GM23338 (cell line): Measurements from ENCODE around the gene TBCEL. TPM values are rescaled to one million over a fixed set of nuclear protein-coding genes. Genes with fewer than 3 reads are reported as not detected.

Experiments used
- ATAC-seq: fragments of 200-7000 bp; cut with Tn5 transposase; 3 replicates; pipeline ENCODE4 v1.9.1; 2020
- DNase-seq: peaks from one replicate; pipeline ENCODE4 v3.0.0-alpha.2; 2015; ENCODE audit warnings: low spot score
- H2AFZ ChIP-seq: fragments of 200-600 bp; sonication (generic); 2 replicates; pipeline ENCODE4 v1.8.0; 2016; ENCODE audit warnings: antibody characterized with exemption, mild to moderate bottlenecking, moderate library complexity
- H3F3A ChIP-seq: fragments of 200-600 bp; sonication (generic); replicated peaks from 2 replicates; pipeline ENCODE4 v1.8.0; 2017; ENCODE audit warnings: antibody characterized with exemption, mixed run types, low read depth
- H3K27ac ChIP-seq: fragments of 200-600 bp; sonication (generic); 2 replicates; pipeline ENCODE4 v1.6.1; 2016; ENCODE audit warnings: low read depth
- H3K27me3 ChIP-seq: fragments of 200-600 bp; sonication (generic); 2 replicates; pipeline ENCODE4 v1.8.0; 2016; ENCODE audit warnings: mild to moderate bottlenecking, mixed run types, moderate library complexity; ENCODE audit not compliant: insufficient read depth
- H3K36me3 ChIP-seq: fragments of 200-600 bp; sonication (generic); 2 replicates; pipeline ENCODE4 v1.8.0; 2016; ENCODE audit warnings: mild to moderate bottlenecking; ENCODE audit not compliant: insufficient read depth
- H3K4me1 ChIP-seq: fragments of 200-600 bp; sonication (generic); 2 replicates; pipeline ENCODE4 v1.8.0; 2016; ENCODE audit warnings: mild to moderate bottlenecking, moderate library complexity; ENCODE audit not compliant: insufficient read depth
- H3K4me2 ChIP-seq: fragments of 200-600 bp; sonication (generic); 2 replicates; pipeline ENCODE4 v1.7.1; 2017; ENCODE audit warnings: mixed run types
- H3K4me3 ChIP-seq: fragments of 200-600 bp; sonication (generic); 2 replicates; pipeline ENCODE4 v1.6.1; 2016; ENCODE audit warnings: mixed run types
- H3K79me2 ChIP-seq: fragments of 200-600 bp; sonication (generic); replicated peaks from 2 replicates; pipeline ENCODE4 v1.8.0; 2017; ENCODE audit warnings: mild to moderate bottlenecking; ENCODE audit not compliant: insufficient read depth
- H3K9me2 ChIP-seq: fragments of 200-600 bp; sonication (generic); 2 replicates; pipeline ENCODE4 v1.8.0; 2017; ENCODE audit not compliant: insufficient read depth
- H4K20me1 ChIP-seq: fragments of 200-600 bp; sonication (generic); replicated peaks from 2 replicates; pipeline ENCODE4 v1.8.0; 2017; ENCODE audit warnings: mild to moderate bottlenecking; ENCODE audit not compliant: insufficient read depth
- H3K27ac Mint-ChIP-seq: 2 replicates; pipeline ENCODE4 v1.8.0; 2020; ENCODE audit warnings: inconsistent platforms, mild to moderate bottlenecking, moderate library complexity, mixed read lengths
- H3K27me3 Mint-ChIP-seq: 3 replicates; pipeline ENCODE4 v1.8.0; 2022; ENCODE audit warnings: low read depth, mild to moderate bottlenecking, moderate library complexity, mixed read lengths, inconsistent platforms; ENCODE audit not compliant: insufficient read depth, poor library complexity
- H3K36me3 Mint-ChIP-seq: 3 replicates; pipeline ENCODE4 v1.8.0; 2021; ENCODE audit warnings: low read depth, mild to moderate bottlenecking, inconsistent platforms, moderate library complexity, mixed read lengths
- H3K4me1 Mint-ChIP-seq: 3 replicates; pipeline ENCODE4 v1.8.0; 2020; ENCODE audit warnings: mild to moderate bottlenecking, inconsistent platforms, mixed read lengths
- H3K4me3 Mint-ChIP-seq: 3 replicates; pipeline ENCODE4 v1.8.0; 2021; ENCODE audit warnings: moderate library complexity, mild to moderate bottlenecking, inconsistent platforms, mixed read lengths
- H3K9me3 Mint-ChIP-seq: 3 replicates; pipeline ENCODE4 v1.8.0; 2020; ENCODE audit warnings: moderate library complexity, mild to moderate bottlenecking, inconsistent platforms, mixed read lengths
- CREB1 ChIP-seq: fragments of 250-450 bp; sonication (Bioruptor Pico); IDR thresholded peaks from 2 replicates; pipeline ENCODE4 v1.5.0; 2020; ENCODE audit warnings: low read depth, mild to moderate bottlenecking, moderate library complexity
- EZH2phosphoT487 ChIP-seq: fragments of 200-600 bp; sonication (generic); IDR thresholded peaks from one replicate; pipeline ENCODE4 v1.8.1; 2018; ENCODE audit warnings: antibody characterized with exemption; ENCODE audit not compliant: unreplicated experiment
- JUNB ChIP-seq: IDR thresholded peaks from one replicate; pipeline ENCODE4 v1.6.1; 2016; ENCODE audit warnings: antibody characterized with exemption; ENCODE audit not compliant: unreplicated experiment
- POLR2AphosphoS5 ChIP-seq: IDR thresholded peaks from 2 replicates; pipeline ENCODE4 v1.6.1; 2016; ENCODE audit warnings: antibody characterized with exemption, low read depth
- ZNF114 ChIP-seq: fragments of 250-450 bp; sonication (Bioruptor Pico); IDR thresholded peaks from 2 replicates; pipeline ENCODE4 v1.5.0; 2020; ENCODE audit warnings: mild to moderate bottlenecking, moderate library complexity
- polyA plus RNA-seq: library from polyadenylated mRNA; unstranded; fragments of >200 nt; fragmentation: Nextera tagmentation; extraction: Ambion mirVana; gene quantifications from 2 replicates; pipeline ENCODE4 v1.2.1, GENCODE V29; 2016
- total RNA-seq: library from RNA; depleted of rRNA; stranded (reverse); fragments of >200 nt; shearing (Covaris generic); gene quantifications from 2 replicates; pipeline ENCODE4 v1.2.3, GENCODE V29; 2014
- TF ChIP-seq, protein P1 (sequence below), 2 experiments: fragments of 200-600 bp in 1 of 2; sonication (generic) in 1 of 2; conservative IDR thresholded peaks; 2 replicates each; pipeline versions ENCODE4 v1.5.1 to v1.6.1; 2016 to 2017; ENCODE audit warnings: antibody characterized with exemption in 2 of 2, low read depth in 2 of 2, mild to moderate bottlenecking in 2 of 2, moderate library complexity in 1 of 2
- TF ChIP-seq, protein P2 (sequence below): IDR thresholded peaks from 2 replicates; pipeline ENCODE4 v1.6.1; 2016; ENCODE audit warnings: antibody characterized with exemption
- TF ChIP-seq, protein P3 (sequence below): IDR thresholded peaks from one replicate; pipeline ENCODE4 v1.6.1; 2018; ENCODE audit warnings: antibody characterized with exemption; ENCODE audit not compliant: unreplicated experiment

TBCEL gene
- total and polyA plus RNA-seq, 2 experiments from 2014 or later: 5.4 to 16.2 TPM

- no peak overlapping the region for H3K4me2 ChIP-seq
- peaks cover 17% of the 10 kb centered on the region; the same call in 1 of the 2 replicates for H3K79me2 ChIP-seq
- Mint-ChIP-seq H3K27me3 (no peaks in the 10 kb centered on the region), H3K4me1 (peaks cover 11% of the 10 kb centered on the region; the same call in 2 of the 3 replicates), H3K27ac (no peak overlapping the region), H3K4me3 (no peak overlapping the region), H3K9me3 (no peaks in the 10 kb centered on the region), H3K36me3 (peaks cover 16% of the 10 kb centered on the region)
- no peak overlapping the region for H3K4me3 ChIP-seq
- no peaks in the 10 kb centered on the region for H3K9me2 ChIP-seq
- DNase-seq (no peak), ATAC-seq (no peak)
- H3K27me3 ChIP-seq: no peaks in the 10 kb centered on the region
- no peak overlapping the region for H2AFZ ChIP-seq
- no peak overlapping the region for H3K27ac ChIP-seq
- no peaks in the 10 kb centered on the region for H3K4me1 ChIP-seq
- no peaks in the 10 kb centered on the region for H3K36me3 ChIP-seq
- H3F3A ChIP-seq: no peaks in the 10 kb centered on the region
- no peaks in the 10 kb centered on the region for H4K20me1 ChIP-seq
- TF ChIP-seq, protein P1, sequence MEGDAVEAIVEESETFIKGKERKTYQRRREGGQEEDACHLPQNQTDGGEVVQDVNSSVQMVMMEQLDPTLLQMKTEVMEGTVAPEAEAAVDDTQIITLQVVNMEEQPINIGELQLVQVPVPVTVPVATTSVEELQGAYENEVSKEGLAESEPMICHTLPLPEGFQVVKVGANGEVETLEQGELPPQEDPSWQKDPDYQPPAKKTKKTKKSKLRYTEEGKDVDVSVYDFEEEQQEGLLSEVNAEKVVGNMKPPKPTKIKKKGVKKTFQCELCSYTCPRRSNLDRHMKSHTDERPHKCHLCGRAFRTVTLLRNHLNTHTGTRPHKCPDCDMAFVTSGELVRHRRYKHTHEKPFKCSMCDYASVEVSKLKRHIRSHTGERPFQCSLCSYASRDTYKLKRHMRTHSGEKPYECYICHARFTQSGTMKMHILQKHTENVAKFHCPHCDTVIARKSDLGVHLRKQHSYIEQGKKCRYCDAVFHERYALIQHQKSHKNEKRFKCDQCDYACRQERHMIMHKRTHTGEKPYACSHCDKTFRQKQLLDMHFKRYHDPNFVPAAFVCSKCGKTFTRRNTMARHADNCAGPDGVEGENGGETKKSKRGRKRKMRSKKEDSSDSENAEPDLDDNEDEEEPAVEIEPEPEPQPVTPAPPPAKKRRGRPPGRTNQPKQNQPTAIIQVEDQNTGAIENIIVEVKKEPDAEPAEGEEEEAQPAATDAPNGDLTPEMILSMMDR (conservative IDR thresholded peaks at IDR 0.05; ENCODE audit: low read depth in 2 of 2): no peak
- no peak for TF ChIP-seq EZH2phosphoT487
- TF ChIP-seq ZNF114: no peak
- TF ChIP-seq JUNB: no peak
- no peak for TF ChIP-seq POLR2AphosphoS5
- no peak for TF ChIP-seq CREB1 (CRISPR knock-in tag)
- TF ChIP-seq, protein P2, sequence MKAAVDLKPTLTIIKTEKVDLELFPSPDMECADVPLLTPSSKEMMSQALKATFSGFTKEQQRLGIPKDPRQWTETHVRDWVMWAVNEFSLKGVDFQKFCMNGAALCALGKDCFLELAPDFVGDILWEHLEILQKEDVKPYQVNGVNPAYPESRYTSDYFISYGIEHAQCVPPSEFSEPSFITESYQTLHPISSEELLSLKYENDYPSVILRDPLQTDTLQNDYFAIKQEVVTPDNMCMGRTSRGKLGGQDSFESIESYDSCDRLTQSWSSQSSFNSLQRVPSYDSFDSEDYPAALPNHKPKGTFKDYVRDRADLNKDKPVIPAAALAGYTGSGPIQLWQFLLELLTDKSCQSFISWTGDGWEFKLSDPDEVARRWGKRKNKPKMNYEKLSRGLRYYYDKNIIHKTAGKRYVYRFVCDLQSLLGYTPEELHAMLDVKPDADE: no peak
These were observed 24.0 kb downstream of the TBCEL start for GRCh38 chr11:121047926-121048325.

- Histone ChIP-seq H2AFZ (no peak overlapping the region), H3K36me3 (no peaks in the 10 kb centered on the region), H4K20me1 (no peaks in the 10 kb centered on the region), H3K27me3 (no peaks in the 10 kb centered on the region), H3K4me3 (no peak overlapping the region), H3F3A (no peaks in the 10 kb centered on the region), H3K4me2 (no peak overlapping the region), H3K79me2 (peaks cover 11% of the 10 kb centered on the region; the same call in 1 of the 2 replicates), H3K4me1 (no peaks in the 10 kb centered on the region), H3K9me2 (no peaks in the 10 kb centered on the region), H3K27ac (no peak overlapping the region)
- Mint-ChIP-seq H3K4me1 (peaks cover 6% of the 10 kb centered on the region; the same call in 2 of the 3 replicates), H3K36me3 (peaks cover 19% of the 10 kb centered on the region), H3K27me3 (no peaks in the 10 kb centered on the region), H3K27ac (no peak overlapping the region), H3K9me3 (no peaks in the 10 kb centered on the region), H3K4me3 (no peak overlapping the region)
- no peak for ATAC-seq
- DNase-seq: no peak
- TF ChIP-seq, protein P3, sequence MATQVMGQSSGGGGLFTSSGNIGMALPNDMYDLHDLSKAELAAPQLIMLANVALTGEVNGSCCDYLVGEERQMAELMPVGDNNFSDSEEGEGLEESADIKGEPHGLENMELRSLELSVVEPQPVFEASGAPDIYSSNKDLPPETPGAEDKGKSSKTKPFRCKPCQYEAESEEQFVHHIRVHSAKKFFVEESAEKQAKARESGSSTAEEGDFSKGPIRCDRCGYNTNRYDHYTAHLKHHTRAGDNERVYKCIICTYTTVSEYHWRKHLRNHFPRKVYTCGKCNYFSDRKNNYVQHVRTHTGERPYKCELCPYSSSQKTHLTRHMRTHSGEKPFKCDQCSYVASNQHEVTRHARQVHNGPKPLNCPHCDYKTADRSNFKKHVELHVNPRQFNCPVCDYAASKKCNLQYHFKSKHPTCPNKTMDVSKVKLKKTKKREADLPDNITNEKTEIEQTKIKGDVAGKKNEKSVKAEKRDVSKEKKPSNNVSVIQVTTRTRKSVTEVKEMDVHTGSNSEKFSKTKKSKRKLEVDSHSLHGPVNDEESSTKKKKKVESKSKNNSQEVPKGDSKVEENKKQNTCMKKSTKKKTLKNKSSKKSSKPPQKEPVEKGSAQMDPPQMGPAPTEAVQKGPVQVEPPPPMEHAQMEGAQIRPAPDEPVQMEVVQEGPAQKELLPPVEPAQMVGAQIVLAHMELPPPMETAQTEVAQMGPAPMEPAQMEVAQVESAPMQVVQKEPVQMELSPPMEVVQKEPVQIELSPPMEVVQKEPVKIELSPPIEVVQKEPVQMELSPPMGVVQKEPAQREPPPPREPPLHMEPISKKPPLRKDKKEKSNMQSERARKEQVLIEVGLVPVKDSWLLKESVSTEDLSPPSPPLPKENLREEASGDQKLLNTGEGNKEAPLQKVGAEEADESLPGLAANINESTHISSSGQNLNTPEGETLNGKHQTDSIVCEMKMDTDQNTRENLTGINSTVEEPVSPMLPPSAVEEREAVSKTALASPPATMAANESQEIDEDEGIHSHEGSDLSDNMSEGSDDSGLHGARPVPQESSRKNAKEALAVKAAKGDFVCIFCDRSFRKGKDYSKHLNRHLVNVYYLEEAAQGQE: no peak
These were observed 24.7 kb downstream of the TBCEL start for GRCh38 chr11:121048464-121049233.
